A673 (cell line): ENCODE results near the gene TECR. TPM values are rescaled to one million over a fixed set of nuclear protein-coding genes. Genes with fewer than 3 reads are reported as not detected.

Experiments used
- BruUV-seq: library from RNA; stranded (reverse); fragments of 400-500 nt; replicated peaks from 2 replicates; lab custom pipeline; 2021; lab: Mats Ljungman, UMichigan
- CTCF ChIA-PET: fragments of 300-600 bp; sonication (Branson Sonifier 250); formaldehyde crosslinking; loops from one replicate; lab custom pipeline; 2022; ENCODE audit warnings: antibody characterized with exemption; lab: Charles Lee
- POLR2A ChIA-PET: fragments of 300-600 bp; sonication (Branson Sonifier 250); formaldehyde crosslinking; loops from one replicate; lab custom pipeline; 2022; ENCODE audit warnings: antibody characterized with exemption; ENCODE audit not compliant: low non-redundant PET; lab: Charles Lee
- DNase-seq: peaks from one replicate; pipeline ENCODE4 v3.0.0-alpha.2; 2015; ENCODE audit warnings: low spot score
- H3K27ac ChIP-seq: fragments of 200-600 bp; sonication (generic); 2 replicates; pipeline ENCODE4 v1.5.1; 2016; ENCODE audit warnings: mixed run types, low read depth, mild to moderate bottlenecking, mixed read lengths, antibody characterized with exemption, low read length; ENCODE audit not compliant: poor library complexity, severe bottlenecking
- H3K27me3 ChIP-seq: fragments of 200-600 bp; sonication (generic); replicated peaks from 2 replicates; pipeline ENCODE4 v1.6.1; 2017; ENCODE audit warnings: mixed run types, low read depth, mild to moderate bottlenecking, mixed read lengths, antibody characterized with exemption, low read length; ENCODE audit not compliant: insufficient read depth, poor library complexity
- H3K36me3 ChIP-seq: fragments of 200-600 bp; sonication (generic); 2 replicates; pipeline ENCODE4 v1.6.1; 2016; ENCODE audit warnings: mixed run types, mild to moderate bottlenecking, mixed read lengths, antibody characterized with exemption, low read length; ENCODE audit not compliant: insufficient read depth, poor library complexity, severe bottlenecking
- H3K4me1 ChIP-seq: fragments of 200-600 bp; sonication (generic); 2 replicates; pipeline ENCODE4 v1.6.1; 2017; ENCODE audit warnings: mixed run types, mild to moderate bottlenecking, mixed read lengths, antibody characterized with exemption, low read length; ENCODE audit not compliant: insufficient read depth, poor library complexity, severe bottlenecking
- H3K4me3 ChIP-seq: fragments of 200-600 bp; sonication (generic); 2 replicates; pipeline ENCODE4 v1.5.1; 2016; ENCODE audit warnings: low read depth, mixed run types, mild to moderate bottlenecking, mixed read lengths, low read length; ENCODE audit not compliant: poor library complexity, severe bottlenecking
- H3K9me3 ChIP-seq: fragments of 200-600 bp; sonication (generic); 2 replicates; pipeline ENCODE4 v1.6.1; 2016; ENCODE audit warnings: mixed run types, low read depth, mild to moderate bottlenecking, mixed read lengths, antibody characterized with exemption, low read length; ENCODE audit not compliant: poor library complexity, severe bottlenecking
- EZH2 ChIP-seq: fragments of 200-600 bp; sonication (generic); IDR thresholded peaks from 2 replicates; pipeline ENCODE4 v1.6.1; 2017; ENCODE audit warnings: borderline replicate concordance, low read depth, mild to moderate bottlenecking, mixed read lengths, antibody characterized with exemption, low read length; ENCODE audit not compliant: poor library complexity, severe bottlenecking
- intact Hi-C: fragments of 100-400 bp; cut with micrococcal nuclease; formaldehyde crosslinking; loops from one replicate; pipeline ENCODE4 v1.10.0; 2022; ENCODE audit not compliant: unreplicated experiment
- total RNA-seq: library from RNA; stranded (reverse); gene quantifications from 2 replicates; pipeline ENCODE4 v1.2.3, GENCODE V29; 2021
- TF ChIP-seq, protein P1 (sequence below): fragments of 300-800, 200-600 bp; sonication (generic); conservative IDR thresholded peaks from 2 replicates; pipeline ENCODE4 v1.5.1; 2017; ENCODE audit warnings: low read depth, mild to moderate bottlenecking, antibody characterized with exemption, low read length, moderate library complexity, mixed read lengths

The TECR gene
- total RNA-seq, 1 experiment from 2014 or later = 189 TPM

GRCh38 chr19:14553042-14553938, 23.9 kb downstream of the TECR start:
- no peak for DNase-seq
- Histone ChIP-seq H3K4me1 (peaks cover 5% of the 10 kb centered on the region), H3K36me3 (peaks cover 7% of the 10 kb centered on the region), H3K27ac (no peak overlapping the region), H3K4me3 (no peak overlapping the region), H3K27me3 (no peaks in the 10 kb centered on the region), H3K9me3 (no peaks in the 10 kb centered on the region)
- no peak for TF ChIP-seq EZH2
- TF ChIP-seq, protein P1, sequence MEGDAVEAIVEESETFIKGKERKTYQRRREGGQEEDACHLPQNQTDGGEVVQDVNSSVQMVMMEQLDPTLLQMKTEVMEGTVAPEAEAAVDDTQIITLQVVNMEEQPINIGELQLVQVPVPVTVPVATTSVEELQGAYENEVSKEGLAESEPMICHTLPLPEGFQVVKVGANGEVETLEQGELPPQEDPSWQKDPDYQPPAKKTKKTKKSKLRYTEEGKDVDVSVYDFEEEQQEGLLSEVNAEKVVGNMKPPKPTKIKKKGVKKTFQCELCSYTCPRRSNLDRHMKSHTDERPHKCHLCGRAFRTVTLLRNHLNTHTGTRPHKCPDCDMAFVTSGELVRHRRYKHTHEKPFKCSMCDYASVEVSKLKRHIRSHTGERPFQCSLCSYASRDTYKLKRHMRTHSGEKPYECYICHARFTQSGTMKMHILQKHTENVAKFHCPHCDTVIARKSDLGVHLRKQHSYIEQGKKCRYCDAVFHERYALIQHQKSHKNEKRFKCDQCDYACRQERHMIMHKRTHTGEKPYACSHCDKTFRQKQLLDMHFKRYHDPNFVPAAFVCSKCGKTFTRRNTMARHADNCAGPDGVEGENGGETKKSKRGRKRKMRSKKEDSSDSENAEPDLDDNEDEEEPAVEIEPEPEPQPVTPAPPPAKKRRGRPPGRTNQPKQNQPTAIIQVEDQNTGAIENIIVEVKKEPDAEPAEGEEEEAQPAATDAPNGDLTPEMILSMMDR = no peak
- BruUV-seq = no TSS peak
- intact Hi-C loops = no loop called here
- CTCF ChIA-PET = interaction anchor here (0.7 kb wide), 1 partner anchor 94 kb away, joined by 3 read pairs; no protein-coding TSS in a partner anchor
- POLR2A ChIA-PET = no interaction called here

DNA sequence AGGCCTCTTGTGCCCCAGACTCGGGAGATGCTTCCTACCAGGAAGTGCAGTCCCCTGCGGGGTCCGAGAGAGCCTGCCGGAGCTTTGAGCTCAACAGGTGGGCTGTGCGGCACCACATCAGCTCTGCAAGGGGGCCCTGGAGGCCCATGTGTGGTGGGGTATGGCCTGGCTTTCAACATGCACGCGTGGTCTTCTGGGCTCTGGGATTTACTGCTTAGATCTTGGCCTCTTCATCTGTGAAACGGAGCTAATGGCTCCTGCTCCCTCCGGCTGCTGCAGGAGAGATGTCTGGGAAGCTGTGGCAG, 24.5 kb downstream of the TECR start:
- intact Hi-C loops = no loop called here
- H3K36me3 ChIP-seq = peaks cover 3% of the 10 kb centered on the region
- ChIA-PET CTCF (no interaction called here), POLR2A (interaction anchor here (0.7 kb wide), 1 partner anchor 36 kb away, joined by 3 read pairs; the partner anchor contains the start of gene DNAJB1)
- DNase-seq = no peak
- H3K4me1 ChIP-seq = peaks cover 9% of the 10 kb centered on the region
- H3K27me3 ChIP-seq = no peaks in the 10 kb centered on the region
- no peak overlapping the region for H3K4me3 ChIP-seq
- no TSS peak for BruUV-seq
- TF ChIP-seq, protein P1 = no peak
- TF ChIP-seq EZH2 = no peak
- no peak overlapping the region for H3K27ac ChIP-seq
- no peaks in the 10 kb centered on the region for H3K9me3 ChIP-seq

DNA sequence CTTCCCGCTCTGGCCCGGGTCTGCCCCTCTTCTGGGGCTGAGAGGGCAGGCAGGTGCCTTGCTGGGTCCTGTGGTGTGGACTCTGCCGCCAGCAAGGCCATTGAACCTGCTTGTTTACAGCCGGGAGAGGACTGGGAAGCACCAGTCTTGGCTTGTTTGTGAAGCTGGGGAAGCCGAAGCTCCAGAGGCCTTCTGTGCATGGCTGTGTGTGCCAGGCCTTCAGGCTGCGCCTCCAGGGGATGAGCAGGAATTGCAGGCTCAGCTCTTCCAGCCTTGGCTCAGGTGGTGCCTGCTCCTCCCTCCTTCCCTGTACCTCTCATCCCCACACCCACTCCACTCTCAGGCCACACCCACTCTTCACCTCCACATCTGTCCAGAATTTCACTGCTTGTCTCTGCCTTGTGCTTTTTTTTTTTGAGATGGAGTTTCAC, 25.0 kb downstream of the TECR start:
- ChIA-PET CTCF (interaction anchor here (0.6 kb wide), 1 partner anchor 10 kb away, joined by 4 read pairs; no protein-coding TSS in a partner anchor), POLR2A (interaction anchor here (0.6 to 0.7 kb wide), 2 partner anchors 36 to 141 kb away, joined by 3 read pairs; partner anchors contain the start of gene DNAJB1)
- no peaks in the 10 kb centered on the region for H3K27me3 ChIP-seq
- DNase-seq = no peak
- peaks cover 9% of the 10 kb centered on the region for H3K4me1 ChIP-seq
- no peaks in the 10 kb centered on the region for H3K9me3 ChIP-seq
- no peak overlapping the region for H3K27ac ChIP-seq
- intact Hi-C loops = no loop called here
- H3K36me3 ChIP-seq = no peaks in the 10 kb centered on the region
- no peak overlapping the region for H3K4me3 ChIP-seq
- BruUV-seq = no TSS peak
- no peak for TF ChIP-seq EZH2
- TF ChIP-seq, protein P1 = no peak
